ENCODE results near the gene CMTM1. TPM values are rescaled to one million over a fixed set of nuclear protein-coding genes. Genes with fewer than 3 reads are reported as not detected.
A peak's percentile ranks its signal among the peaks of the same experiment; 100 is the strongest.

The CMTM1 gene
- total RNA-seq, 2 donors from 2014 or later, result 10.1 to 14.4 TPM

DNA sequence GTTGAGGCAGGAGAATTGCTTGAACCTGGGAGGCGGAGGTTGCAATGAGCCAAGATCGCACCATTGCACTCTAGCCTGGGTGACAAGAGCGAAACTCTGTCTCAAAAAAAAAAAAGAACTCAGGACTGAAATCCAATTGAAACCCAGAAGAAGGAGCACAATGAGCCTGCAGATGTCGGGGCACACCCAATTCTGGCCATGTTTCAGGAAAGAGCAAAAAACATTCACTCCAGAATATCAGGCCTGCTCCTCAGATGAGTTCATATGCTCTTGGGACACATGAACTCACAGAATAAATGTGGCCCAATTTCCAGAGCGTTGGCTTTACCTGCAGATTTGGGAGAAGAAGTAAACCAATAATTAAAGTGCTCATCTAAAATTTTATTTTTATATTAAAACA lies 10.1 kb downstream of the CMTM1 start:
- Mint-ChIP-seq H3K4me3 (no peak overlapping the region), H3K36me3 (ENCODE audit: insufficient read depth in 2 of 2) (peaks cover 0 to 1% of the 10 kb centered on the region in 2 donors), H3K27me3 (ENCODE audit: low read depth) (peaks cover 46% of the 10 kb centered on the region), H3K4me1 (ENCODE audit: low read depth) (peaks cover 5% of the 10 kb centered on the region), H3K9me3 (no peaks in the 10 kb centered on the region), H3K27ac (no peak overlapping the region)
- no peak for ATAC-seq (replicated peaks in 1 of 2)
- DNase-seq, result no peak

DNA sequence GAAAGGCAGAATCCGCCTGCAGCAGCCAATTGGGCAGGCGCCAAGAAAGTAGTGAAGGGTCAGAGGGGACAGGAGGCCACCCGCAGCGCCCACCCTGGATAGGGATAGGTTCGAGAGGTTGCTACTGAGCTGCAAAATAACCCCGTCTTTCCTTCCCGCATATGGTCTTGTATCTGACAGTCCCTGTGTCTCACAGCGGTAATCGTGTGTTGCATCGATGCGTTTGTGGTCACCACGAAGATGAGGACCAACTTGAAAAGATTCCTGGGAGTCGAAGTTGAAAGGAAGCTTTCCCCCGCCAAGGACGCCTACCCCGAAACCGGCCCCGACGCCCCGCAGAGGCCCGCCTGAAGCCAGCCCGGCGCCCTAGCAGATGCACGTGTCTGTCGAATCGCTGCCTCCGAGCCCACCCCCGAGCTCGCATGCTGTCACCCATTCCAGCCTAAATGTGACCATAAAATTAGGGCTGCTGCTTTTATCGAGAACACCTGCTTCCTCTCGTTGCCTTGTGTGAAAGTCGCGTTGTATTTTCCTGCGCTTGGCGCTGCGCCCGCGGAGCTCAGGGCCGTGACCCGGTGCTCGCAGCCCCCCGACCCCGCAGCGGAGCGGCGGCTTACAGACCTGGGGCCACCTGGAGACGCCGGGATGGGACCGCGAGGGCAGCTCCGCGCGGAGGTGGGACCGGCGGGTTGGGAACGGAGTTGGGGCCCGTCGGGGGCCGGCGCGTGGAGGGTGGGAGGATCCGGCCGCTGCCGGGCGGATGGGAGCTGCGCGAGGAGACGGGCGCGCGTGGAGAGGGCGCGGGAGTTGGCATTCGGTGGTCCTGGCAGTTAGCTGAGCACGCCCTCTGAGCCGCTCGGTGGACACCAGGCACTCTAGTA lies 12.7 kb downstream of the CMTM1 start, which contains the start of gene CMTM2:
TSS of gene CMTM2 (plus strand) at position 813 of the 881 bp plus-strand sequence. CDS start 145 bp downstream, outside the sequence.
- Mint-ChIP-seq H3K4me3 (peak within 1 kb of the TSS; percentile 67 to 69), H3K27ac (no peak within 1 kb of the TSS), H3K9me3 (no peaks in the 10 kb centered on the region), H3K36me3 (ENCODE audit: insufficient read depth in 2 of 2) (peaks cover 0 to 1% of the 10 kb centered on the region in 2 donors), H3K27me3 (ENCODE audit: low read depth) (peaks cover 46% of the 10 kb centered on the region), H3K4me1 (ENCODE audit: low read depth) (peaks cover 5% of the 10 kb centered on the region)
- ATAC-seq (replicated peaks in 1 of 2) (peak; percentile 39 to 45), DNase-seq (no peak)

- no peak overlapping the region for H3K27ac Mint-ChIP-seq
Measured at GRCh38 chr16:66580605-66581209, 14.5 kb downstream of the CMTM1 start.

DNA sequence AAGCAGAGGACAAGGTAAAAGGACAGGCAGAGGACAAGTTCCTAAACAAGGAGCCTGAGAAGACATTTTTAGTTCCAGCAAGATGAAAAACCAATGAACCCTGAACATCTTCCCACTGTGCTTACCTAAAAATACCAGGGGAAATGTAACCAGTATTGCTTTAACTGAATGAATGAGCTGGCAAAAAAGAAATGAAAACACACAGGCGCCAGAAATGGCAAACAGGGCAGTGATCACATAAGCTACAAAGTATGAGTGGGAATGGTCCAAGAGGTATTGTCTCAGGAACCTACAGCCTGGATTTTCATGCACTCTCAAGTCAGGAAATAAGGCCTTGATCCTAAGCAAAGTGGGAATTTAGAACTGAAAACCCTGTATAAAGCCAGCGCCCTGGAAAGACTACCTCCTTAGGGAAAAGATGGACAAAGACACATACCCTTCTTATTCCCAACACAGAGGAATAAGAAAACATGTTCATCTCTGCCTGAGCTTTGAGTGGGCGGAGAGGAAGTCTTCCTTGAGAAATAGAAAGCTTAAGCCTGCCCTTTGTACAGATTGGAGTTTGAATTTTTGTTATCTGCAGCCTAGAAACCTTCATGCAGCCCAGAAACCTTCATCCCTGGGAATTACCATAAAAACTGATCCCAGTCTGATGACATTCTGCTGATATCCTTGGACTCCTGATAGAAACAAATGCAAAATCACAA lies 15.2 kb downstream of the CMTM1 start:
- no peak for ATAC-seq (replicated peaks in 1 of 2)
- H3K4me3 Mint-ChIP-seq, result no peak overlapping the region
- peaks cover 46% of the 10 kb centered on the region for H3K27me3 Mint-ChIP-seq (ENCODE audit: low read depth)
- H3K36me3 Mint-ChIP-seq (ENCODE audit: insufficient read depth in 2 of 2), result peaks cover 0 to 1% of the 10 kb centered on the region in 2 donors
- peaks cover 5% of the 10 kb centered on the region for H3K4me1 Mint-ChIP-seq (ENCODE audit: low read depth)
- H3K9me3 Mint-ChIP-seq, result no peaks in the 10 kb centered on the region
- H3K27ac Mint-ChIP-seq, result no peak overlapping the region
- no peak for DNase-seq

More at GRCh38 chr16:66580605-66581209, 14.5 kb downstream of the CMTM1 start:
- Mint-ChIP-seq H3K4me1 (ENCODE audit: low read depth) (peaks cover 5% of the 10 kb centered on the region), H3K4me3 (no peak overlapping the region), H3K27me3 (ENCODE audit: low read depth) (peaks cover 46% of the 10 kb centered on the region), H3K36me3 (ENCODE audit: insufficient read depth in 2 of 2) (peaks cover 0 to 1% of the 10 kb centered on the region in 2 donors), H3K9me3 (no peaks in the 10 kb centered on the region)
- ATAC-seq (replicated peaks in 1 of 2), result no peak
- no peak for DNase-seq

- Mint-ChIP-seq H3K4me3 (no peak overlapping the region), H3K27ac (no peak overlapping the region), H3K4me1 (ENCODE audit: low read depth) (peaks cover 37% of the 10 kb centered on the region), H3K27me3 (ENCODE audit: low read depth) (peaks cover 6% of the 10 kb centered on the region), H3K36me3 (ENCODE audit: insufficient read depth in 2 of 2) (no peaks in the 10 kb centered on the region), H3K9me3 (no peaks in the 10 kb centered on the region)
- DNase-seq (no peak), ATAC-seq (replicated peaks in 1 of 2) (no peak)
Measured at GRCh38 chr16:66585481-66586239, 19.4 kb downstream of the CMTM1 start.

- DNase-seq (no peak), ATAC-seq (replicated peaks in 1 of 2) (no peak)
- H3K27ac Mint-ChIP-seq, result no peak overlapping the region
- H3K27me3 Mint-ChIP-seq (ENCODE audit: low read depth), result no peaks in the 10 kb centered on the region
- H3K36me3 Mint-ChIP-seq (ENCODE audit: insufficient read depth in 2 of 2), result no peaks in the 10 kb centered on the region
- peaks cover 49% of the 10 kb centered on the region for H3K4me1 Mint-ChIP-seq (ENCODE audit: low read depth)
- no peaks in the 10 kb centered on the region for H3K9me3 Mint-ChIP-seq
- peak overlapping the region in 1 of 2 donors; percentile 59 for H3K4me3 Mint-ChIP-seq
Measured at GRCh38 chr16:66587881-66588600, 21.8 kb downstream of the CMTM1 start.

DNA sequence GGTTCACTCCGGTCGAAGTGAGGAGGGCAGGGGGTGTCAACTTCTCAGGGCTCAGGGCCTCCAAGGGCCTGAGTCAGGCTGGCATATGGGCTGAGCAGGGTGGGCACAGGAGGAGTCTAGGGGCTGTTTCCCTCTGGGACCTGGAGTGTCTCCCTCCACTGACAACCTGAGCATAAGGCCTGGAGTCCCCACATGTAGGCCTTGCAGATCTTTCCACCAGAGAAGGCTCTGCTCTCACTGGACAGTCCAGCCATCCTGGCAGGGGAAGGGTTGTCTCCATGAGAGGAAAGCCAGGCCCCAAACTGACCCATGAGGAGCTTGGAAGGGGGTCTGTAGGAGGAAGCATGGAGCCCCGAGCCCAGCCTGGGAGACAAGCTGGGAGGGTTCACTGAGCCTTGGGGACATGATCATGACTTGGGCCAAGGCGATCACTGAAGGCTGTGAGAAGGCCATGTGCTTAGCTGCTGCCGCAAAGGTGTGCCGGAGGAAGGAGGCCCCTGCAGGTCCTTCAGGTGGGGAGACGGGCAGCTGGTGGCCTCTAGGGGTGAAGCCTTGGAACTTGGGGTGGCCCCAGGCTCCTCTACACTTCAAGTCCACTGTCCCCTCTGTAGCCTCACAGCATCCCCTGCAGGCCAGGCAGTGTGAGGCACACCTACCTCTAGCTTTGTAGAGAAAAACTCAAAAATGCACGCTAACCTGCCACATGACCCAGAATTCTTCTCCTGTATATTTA lies 22.9 kb downstream of the CMTM1 start:
- Mint-ChIP-seq H3K4me1 (ENCODE audit: low read depth) (peaks cover 58% of the 10 kb centered on the region), H3K27ac (peak overlapping the region; percentile 53), H3K36me3 (ENCODE audit: insufficient read depth in 2 of 2) (no peaks in the 10 kb centered on the region), H3K4me3 (peak overlapping the region; percentile 82 to 85), H3K27me3 (ENCODE audit: low read depth) (no peaks in the 10 kb centered on the region), H3K9me3 (no peaks in the 10 kb centered on the region)
- DNase-seq, result peak; percentile 79 to 80
- ATAC-seq (replicated peaks in 1 of 2), result peak; percentile 97 to 98

GRCh38 chr16:66590322-66590721 lies 24.1 kb downstream of the CMTM1 start:
- Mint-ChIP-seq H3K4me3 (peak overlapping the region; percentile 82 to 85), H3K27me3 (ENCODE audit: low read depth) (no peaks in the 10 kb centered on the region), H3K9me3 (no peaks in the 10 kb centered on the region), H3K4me1 (ENCODE audit: low read depth) (peaks cover 66% of the 10 kb centered on the region), H3K27ac (no peak overlapping the region), H3K36me3 (ENCODE audit: insufficient read depth in 2 of 2) (no peaks in the 10 kb centered on the region)
- ATAC-seq (replicated peaks in 1 of 2) (peak; percentile 49 to 55), DNase-seq (peak in 1 of 2 donors; percentile 27)

GRCh38 chr16:66591018-66591417 lies 24.8 kb downstream of the CMTM1 start:
- ATAC-seq (replicated peaks in 1 of 2) (no peak), DNase-seq (no peak)
- Mint-ChIP-seq H3K9me3 (no peaks in the 10 kb centered on the region), H3K4me3 (peak overlapping the region; percentile 82 to 85), H3K27me3 (ENCODE audit: low read depth) (no peaks in the 10 kb centered on the region), H3K36me3 (ENCODE audit: insufficient read depth in 2 of 2) (no peaks in the 10 kb centered on the region), H3K27ac (no peak overlapping the region), H3K4me1 (ENCODE audit: low read depth) (peaks cover 69% of the 10 kb centered on the region)

DNA sequence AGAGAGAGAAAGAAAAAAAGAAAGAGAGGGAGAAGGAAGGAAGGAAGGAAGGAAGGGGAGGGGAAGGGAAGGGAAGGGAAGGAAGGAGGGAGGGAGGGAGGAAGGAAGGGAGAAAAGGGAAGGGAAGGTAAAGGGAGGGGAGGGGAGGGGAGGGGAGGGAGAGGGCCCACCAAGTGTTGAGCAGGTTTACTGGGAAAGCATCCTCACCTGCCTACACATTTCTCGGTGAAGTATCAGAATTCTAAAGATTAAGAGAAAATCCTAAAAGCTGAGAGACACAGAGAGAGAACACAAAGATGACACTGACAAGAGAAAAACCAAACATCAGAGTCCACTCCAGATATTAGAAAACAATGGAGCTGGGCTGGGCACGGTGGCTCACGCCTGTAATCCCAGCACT lies 26.0 kb downstream of the CMTM1 start:
- Mint-ChIP-seq H3K4me1 (ENCODE audit: low read depth) (peaks cover 70% of the 10 kb centered on the region), H3K36me3 (ENCODE audit: insufficient read depth in 2 of 2) (no peaks in the 10 kb centered on the region), H3K27ac (peak overlapping the region; percentile 63), H3K9me3 (no peaks in the 10 kb centered on the region), H3K4me3 (no peak overlapping the region), H3K27me3 (ENCODE audit: low read depth) (no peaks in the 10 kb centered on the region)
- ATAC-seq (replicated peaks in 1 of 2), result no peak
- no peak for DNase-seq

DNA sequence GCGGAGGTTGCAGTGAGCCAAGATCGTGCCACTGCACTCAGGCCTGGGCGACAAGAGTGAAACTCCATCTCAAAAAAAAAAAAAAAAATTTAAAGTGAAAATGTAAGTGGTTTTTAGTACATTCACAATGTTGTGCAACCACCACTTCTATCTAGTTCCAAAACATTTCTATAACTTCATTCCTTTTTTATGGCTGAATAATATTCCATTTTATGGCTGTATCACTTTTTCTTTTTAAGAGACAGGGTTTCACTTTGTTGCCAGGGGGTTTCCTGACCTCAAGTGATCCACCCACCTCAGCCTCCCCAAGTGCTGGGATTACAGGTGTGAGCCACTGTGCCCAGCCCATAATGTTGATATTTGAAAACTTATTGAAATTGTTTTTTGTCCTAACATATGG lies 26.6 kb downstream of the CMTM1 start:
- Mint-ChIP-seq H3K9me3 (no peaks in the 10 kb centered on the region), H3K4me3 (no peak overlapping the region), H3K27ac (no peak overlapping the region), H3K27me3 (ENCODE audit: low read depth) (no peaks in the 10 kb centered on the region), H3K36me3 (ENCODE audit: insufficient read depth in 2 of 2) (no peaks in the 10 kb centered on the region), H3K4me1 (ENCODE audit: low read depth) (peaks cover 69% of the 10 kb centered on the region)
- DNase-seq (no peak), ATAC-seq (replicated peaks in 1 of 2) (no peak)
